Measurements from ENCODE around the gene ZNF750. TPM values are rescaled to one million over a fixed set of nuclear protein-coding genes. Genes with fewer than 3 reads are reported as not detected.

Gene ZNF750
- total RNA-seq, 2 experiments from 2014 or later = not detected

DNA sequence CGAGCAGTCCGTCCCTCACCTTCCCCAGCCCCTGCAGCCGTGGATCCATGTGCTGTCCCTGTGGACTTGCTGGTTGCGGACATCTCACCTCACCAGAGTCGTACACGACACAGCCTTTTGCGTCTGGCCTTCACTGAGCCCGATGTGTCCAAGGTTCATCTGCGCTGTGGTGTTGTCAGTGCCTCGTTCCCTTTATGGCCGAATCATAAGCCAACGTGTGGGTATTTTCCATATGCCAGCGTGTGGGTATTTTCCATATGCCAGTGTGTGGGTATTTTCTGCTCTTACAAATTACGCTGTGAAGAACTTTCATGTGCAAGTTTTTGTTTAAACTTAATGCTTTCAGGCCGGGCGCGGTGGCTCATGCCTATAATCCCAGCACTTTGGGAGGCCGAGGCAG is 56.3 kb downstream of the ZNF750 start:
- Mint-ChIP-seq H3K4me3 (no peak overlapping the region), H3K9me3 (no peaks in the 10 kb centered on the region), H3K4me1 (ENCODE audit: low read depth) (peaks cover 12% of the 10 kb centered on the region), H3K27ac (no peak overlapping the region), H3K36me3 (ENCODE audit: low read depth) (peaks cover 11% of the 10 kb centered on the region), H3K27me3 (no peaks in the 10 kb centered on the region)
- Histone ChIP-seq H3K27me3 (ENCODE audit: control insufficient read depth in 1 of 2, insufficient read depth in 2 of 2, low read length in 2 of 2) (no peaks in the 10 kb centered on the region), H3K27ac (ENCODE audit: low read depth in 1 of 2, low read length in 2 of 2) (no peak overlapping the region), H3K9me3 (ENCODE audit: control insufficient read depth in 1 of 2, insufficient read depth in 1 of 2, low read length in 2 of 2) (no peaks in the 10 kb centered on the region), H3K4me3 (ENCODE audit: low read length) (no peak overlapping the region), H3K4me1 (ENCODE audit: insufficient read depth, low read length) (peaks cover 13% of the 10 kb centered on the region), H3K36me3 (ENCODE audit: insufficient read depth, low read length) (peaks cover 11% of the 10 kb centered on the region)
- DNase-seq = no peak
- TF ChIP-seq CTCF (IDR thresholded peaks at IDR 0.05) = no peak
- ChIA-PET CTCF (no interaction called here), POLR2A (no interaction called here)
- ATAC-seq (ENCODE audit: poor library complexity) = no peak
- intact Hi-C loops (cut with DNase I, micrococcal nuclease) = loop anchor here (2.0 to 10.0 kb wide), 5 partner anchors 74 to 349 kb away; no protein-coding TSS in a partner anchor

GRCh38 chr17:82782657-82783207 is 57.1 kb downstream of the ZNF750 start:
- peaks cover 12% of the 10 kb centered on the region for H3K4me1 Mint-ChIP-seq (ENCODE audit: low read depth)
- intact Hi-C loops (cut with DNase I, micrococcal nuclease) = loop anchor here (1.0 to 10.0 kb wide), 7 partner anchors 75 to 350 kb away; no protein-coding TSS in a partner anchor
- Histone ChIP-seq H3K4me3 (ENCODE audit: low read length) (no peak overlapping the region), H3K36me3 (ENCODE audit: insufficient read depth, low read length) (peaks cover 11% of the 10 kb centered on the region), H3K27ac (ENCODE audit: low read depth in 1 of 2, low read length in 2 of 2) (no peak overlapping the region), H3K27me3 (ENCODE audit: control insufficient read depth in 1 of 2, insufficient read depth in 2 of 2, low read length in 2 of 2) (no peaks in the 10 kb centered on the region), H3K4me1 (ENCODE audit: insufficient read depth, low read length) (peaks cover 13% of the 10 kb centered on the region), H3K9me3 (ENCODE audit: control insufficient read depth in 1 of 2, insufficient read depth in 1 of 2, low read length in 2 of 2) (no peaks in the 10 kb centered on the region)
- peaks cover 6% of the 10 kb centered on the region for H3K36me3 Mint-ChIP-seq (ENCODE audit: low read depth)
- H3K4me3 Mint-ChIP-seq = no peak overlapping the region
- H3K27me3 Mint-ChIP-seq = no peaks in the 10 kb centered on the region
- no peak for TF ChIP-seq CTCF (IDR thresholded peaks at IDR 0.05)
- CTCF ChIA-PET = interaction anchor here (1.3 to 1.7 kb wide), 2 partner anchors 82 to 131 kb away, joined by 5 to 8 read pairs; no protein-coding TSS in a partner anchor
- peak overlapping the region; percentile 49 for H3K27ac Mint-ChIP-seq
- ATAC-seq (ENCODE audit: poor library complexity) = no peak
- DNase-seq = peak in 1 of 14 experiments; percentile 52
- no peaks in the 10 kb centered on the region for H3K9me3 Mint-ChIP-seq
- POLR2A ChIA-PET = no interaction called here

DNA sequence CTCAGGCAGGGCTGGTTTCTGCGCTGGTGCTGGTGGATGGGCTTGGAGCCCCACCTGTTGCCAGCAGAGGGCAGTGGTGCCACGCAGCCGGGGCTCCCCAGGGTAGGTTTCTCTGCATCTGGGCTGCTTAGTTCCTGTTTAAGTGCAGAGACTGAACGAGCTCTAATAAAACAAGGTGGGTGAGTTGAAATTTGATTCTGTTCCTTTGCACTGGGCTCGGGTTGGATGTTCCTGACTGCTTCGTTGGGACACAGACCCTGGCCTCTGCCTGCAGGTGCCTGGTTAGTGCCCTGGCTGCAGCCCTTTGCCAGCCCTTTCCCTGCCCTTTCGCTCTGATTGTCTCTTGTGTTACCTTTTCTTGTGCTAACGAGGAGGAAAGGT is 57.9 kb downstream of the ZNF750 start:
- intact Hi-C loops (cut with DNase I, micrococcal nuclease) = loop anchor here (1.0 to 10.0 kb wide), 8 partner anchors 75 to 350 kb away; no protein-coding TSS in a partner anchor
- Mint-ChIP-seq H3K27ac (peak overlapping the region; percentile 69), H3K9me3 (no peaks in the 10 kb centered on the region), H3K4me3 (no peak overlapping the region), H3K27me3 (no peaks in the 10 kb centered on the region), H3K4me1 (ENCODE audit: low read depth) (peaks cover 12% of the 10 kb centered on the region), H3K36me3 (ENCODE audit: low read depth) (peaks cover 11% of the 10 kb centered on the region)
- peak; percentile 100 for ATAC-seq (ENCODE audit: poor library complexity)
- no peak overlapping the region for H3K4me3 ChIP-seq (ENCODE audit: low read length)
- H3K9me3 ChIP-seq (ENCODE audit: control insufficient read depth in 1 of 2, insufficient read depth in 1 of 2, low read length in 2 of 2) = no peaks in the 10 kb centered on the region
- peak; percentile 97 for TF ChIP-seq CTCF (IDR thresholded peaks at IDR 0.05)
- peaks cover 11% of the 10 kb centered on the region for H3K36me3 ChIP-seq (ENCODE audit: insufficient read depth, low read length)
- H3K27me3 ChIP-seq (ENCODE audit: control insufficient read depth in 1 of 2, insufficient read depth in 2 of 2, low read length in 2 of 2) = no peaks in the 10 kb centered on the region
- DNase-seq = peak; percentile 77 to 90 (median 86)
- ChIA-PET POLR2A (interaction anchor here (1.0 kb wide), 1 partner anchor 84 kb away, joined by 3 read pairs; no protein-coding TSS in a partner anchor), CTCF (interaction anchor here (0.6 to 1.7 kb wide), 11 partner anchors 76 to 418 kb away, joined by 3 to 8 read pairs (median 4); no protein-coding TSS in a partner anchor)
- no peak overlapping the region for H3K27ac ChIP-seq (ENCODE audit: low read depth in 1 of 2, low read length in 2 of 2)
- H3K4me1 ChIP-seq (ENCODE audit: insufficient read depth, low read length) = peaks cover 13% of the 10 kb centered on the region

Measured in CD4-positive, alpha-beta T cell (primary cell).